ENCODE results near the gene FAT1. TPM values are rescaled to one million over a fixed set of nuclear protein-coding genes. Genes with fewer than 3 reads are reported as not detected.

FAT1 gene
- total RNA-seq, 2 experiments from 2014 or later, result under 0.01 to 0.08 TPM

- no peak for DNase-seq (ENCODE audit: low spot score)
- H3K9me2 ChIP-seq (ENCODE audit: insufficient read depth, low read length), result no peaks in the 10 kb centered on the region
- H3K9me3 ChIP-seq (ENCODE audit: low read length), result no peaks in the 10 kb centered on the region
- ChIA-PET POLR2A (no interaction called here), CTCF (ENCODE audit: unreplicated experiment) (no interaction called here)
- no TSS peak for BruUV-seq (replicated peaks)
- no peak overlapping the region for H2AFZ ChIP-seq (ENCODE audit: low read length)
- H3K36me3 ChIP-seq (ENCODE audit: insufficient read depth, low read length), result no peaks in the 10 kb centered on the region
- H3K27ac ChIP-seq (ENCODE audit: low read depth, low read length, poor library complexity, severe bottlenecking), result no peak overlapping the region
- intact Hi-C loops (cut with micrococcal nuclease; ENCODE audit: unreplicated experiment), result no loop called here
- TF ChIP-seq EZH2phosphoT487 (IDR thresholded peaks at IDR 0.05; ENCODE audit: borderline replicate concordance, low read depth, low read length) (no peak), CTCF (conservative IDR thresholded peaks at IDR 0.05; ENCODE audit: low read length) (no peak)
- no peaks in the 10 kb centered on the region for H3K4me1 ChIP-seq (ENCODE audit: insufficient read depth, low read length, poor library complexity, severe bottlenecking)
- H3K4me2 ChIP-seq (ENCODE audit: low read length), result no peak overlapping the region
- H3K4me3 ChIP-seq (ENCODE audit: low read depth, low read length, poor library complexity, severe bottlenecking), result no peak overlapping the region
- no peaks in the 10 kb centered on the region for H4K20me1 ChIP-seq (ENCODE audit: insufficient read depth, low read length)
- no peaks in the 10 kb centered on the region for H3K79me2 ChIP-seq (ENCODE audit: insufficient read depth, low read depth, low read length)
Observed at GRCh38 chr4:186740822-186741221, 17.2 kb upstream of the FAT1 start.

GRCh38 chr4:186739802-186740434 lies 16.3 kb upstream of the FAT1 start:
- Histone ChIP-seq H3K4me1 (ENCODE audit: insufficient read depth, low read length, poor library complexity, severe bottlenecking) (no peaks in the 10 kb centered on the region), H2AFZ (ENCODE audit: low read length) (no peak overlapping the region), H3K4me2 (ENCODE audit: low read length) (no peak overlapping the region), H3K9me2 (ENCODE audit: insufficient read depth, low read length) (no peaks in the 10 kb centered on the region), H3K79me2 (ENCODE audit: insufficient read depth, low read depth, low read length) (no peaks in the 10 kb centered on the region), H3K36me3 (ENCODE audit: insufficient read depth, low read length) (no peaks in the 10 kb centered on the region), H3K27ac (ENCODE audit: low read depth, low read length, poor library complexity, severe bottlenecking) (no peak overlapping the region), H4K20me1 (ENCODE audit: insufficient read depth, low read length) (no peaks in the 10 kb centered on the region), H3K4me3 (ENCODE audit: low read depth, low read length, poor library complexity, severe bottlenecking) (no peak overlapping the region), H3K9me3 (ENCODE audit: low read length) (no peaks in the 10 kb centered on the region)
- intact Hi-C loops (cut with micrococcal nuclease; ENCODE audit: unreplicated experiment), result no loop called here
- BruUV-seq (replicated peaks), result no TSS peak
- DNase-seq (ENCODE audit: low spot score), result no peak
- TF ChIP-seq EZH2phosphoT487 (IDR thresholded peaks at IDR 0.05; ENCODE audit: borderline replicate concordance, low read depth, low read length), result no peak
- TF ChIP-seq CTCF (conservative IDR thresholded peaks at IDR 0.05; ENCODE audit: low read length), result no peak
- ChIA-PET CTCF (ENCODE audit: unreplicated experiment) (no interaction called here), POLR2A (no interaction called here)

- Histone ChIP-seq H3K9me2 (ENCODE audit: insufficient read depth, low read length) (no peaks in the 10 kb centered on the region), H3K4me3 (ENCODE audit: low read depth, low read length, poor library complexity, severe bottlenecking) (no peak overlapping the region), H3K79me2 (ENCODE audit: insufficient read depth, low read depth, low read length) (no peaks in the 10 kb centered on the region), H3K9me3 (ENCODE audit: low read length) (no peaks in the 10 kb centered on the region), H4K20me1 (ENCODE audit: insufficient read depth, low read length) (no peaks in the 10 kb centered on the region), H2AFZ (ENCODE audit: low read length) (no peak overlapping the region), H3K36me3 (ENCODE audit: insufficient read depth, low read length) (no peaks in the 10 kb centered on the region), H3K4me2 (ENCODE audit: low read length) (no peak overlapping the region), H3K27ac (ENCODE audit: low read depth, low read length, poor library complexity, severe bottlenecking) (no peak overlapping the region), H3K4me1 (ENCODE audit: insufficient read depth, low read length, poor library complexity, severe bottlenecking) (no peaks in the 10 kb centered on the region)
- intact Hi-C loops (cut with micrococcal nuclease; ENCODE audit: unreplicated experiment), result no loop called here
- no TSS peak for BruUV-seq (replicated peaks)
- no peak for DNase-seq (ENCODE audit: low spot score)
- TF ChIP-seq EZH2phosphoT487 (IDR thresholded peaks at IDR 0.05; ENCODE audit: borderline replicate concordance, low read depth, low read length) (no peak), CTCF (conservative IDR thresholded peaks at IDR 0.05; ENCODE audit: low read length) (no peak)
- POLR2A ChIA-PET, result no interaction called here
- CTCF ChIA-PET (ENCODE audit: unreplicated experiment), result no interaction called here
Observed at GRCh38 chr4:186739317-186739716, 15.7 kb upstream of the FAT1 start.

Data from OCI-LY7 (cell line).